Lower leg skin (tissue), 3 donors: Measurements from ENCODE around the gene DLG2.

Source experiments
- CTCF ChIP-seq, 3 donors: fragments of 450-650 bp; IDR thresholded peaks; one replicate each; pipeline ENCODE4 v1.5.1; 2016; ENCODE audit warnings: antibody characterized with exemption in 3 of 3, mild to moderate bottlenecking in 3 of 3, moderate library complexity in 2 of 3
- POLR2A ChIP-seq, 2 donors: fragments of 450-650 bp; IDR thresholded peaks; one replicate each; pipeline ENCODE4 v1.6.1; 2016 to 2017; ENCODE audit warnings: antibody characterized with exemption in 2 of 2, mild to moderate bottlenecking in 1 of 2, moderate library complexity in 1 of 2

- TF ChIP-seq CTCF (IDR thresholded peaks at IDR 0.05), result no peak
- no peak for TF ChIP-seq POLR2A (IDR thresholded peaks at IDR 0.05)
Observed at GRCh38 chr11:83662494-83662893, 1964.7 kb downstream of the DLG2 start.
